Measurements from ENCODE around the gene AGBL1.

The AGBL1 gene

DNA sequence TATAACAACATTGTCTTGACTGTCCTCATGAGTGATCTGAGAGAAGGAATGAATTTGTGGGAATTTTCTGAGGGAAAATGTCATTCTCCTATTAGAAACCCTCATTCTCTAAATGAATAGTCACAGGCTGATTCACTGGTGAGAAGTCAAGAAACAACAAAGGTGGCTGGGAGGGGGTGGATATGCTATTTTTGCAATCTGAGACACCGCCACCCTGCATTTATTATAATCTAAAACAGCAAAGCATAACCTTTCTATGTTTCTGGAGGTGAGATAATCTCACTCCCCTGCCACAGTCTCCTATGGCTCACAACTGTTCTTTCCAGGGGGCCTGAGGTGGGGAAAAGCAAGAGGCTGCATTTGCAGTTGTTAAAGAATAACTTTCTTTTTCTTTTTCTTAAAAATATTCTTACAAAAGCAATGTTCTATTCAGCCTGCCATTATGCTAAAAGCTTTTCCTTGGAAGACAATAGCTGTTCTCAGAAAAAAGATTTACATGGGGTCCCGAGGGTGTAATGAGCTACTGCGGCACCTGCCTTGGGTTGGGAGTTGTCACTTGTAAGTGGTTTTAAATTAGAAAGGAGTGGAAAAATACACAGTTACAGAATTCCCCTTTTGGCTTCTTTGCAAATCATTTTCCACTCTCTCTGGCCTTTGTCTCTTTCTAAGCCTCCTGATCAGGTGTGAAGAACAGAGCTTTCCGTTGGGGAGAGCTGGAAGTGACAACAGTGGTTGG is 220.9 kb downstream of the AGBL1 start:
- no peaks in the 10 kb centered on the region for H3K4me1 ChIP-seq (ENCODE audit: control insufficient read depth in 1 of 2, insufficient read depth in 1 of 2, low read depth in 1 of 2, low read length in 1 of 2)
- TF ChIP-seq, protein P1, sequence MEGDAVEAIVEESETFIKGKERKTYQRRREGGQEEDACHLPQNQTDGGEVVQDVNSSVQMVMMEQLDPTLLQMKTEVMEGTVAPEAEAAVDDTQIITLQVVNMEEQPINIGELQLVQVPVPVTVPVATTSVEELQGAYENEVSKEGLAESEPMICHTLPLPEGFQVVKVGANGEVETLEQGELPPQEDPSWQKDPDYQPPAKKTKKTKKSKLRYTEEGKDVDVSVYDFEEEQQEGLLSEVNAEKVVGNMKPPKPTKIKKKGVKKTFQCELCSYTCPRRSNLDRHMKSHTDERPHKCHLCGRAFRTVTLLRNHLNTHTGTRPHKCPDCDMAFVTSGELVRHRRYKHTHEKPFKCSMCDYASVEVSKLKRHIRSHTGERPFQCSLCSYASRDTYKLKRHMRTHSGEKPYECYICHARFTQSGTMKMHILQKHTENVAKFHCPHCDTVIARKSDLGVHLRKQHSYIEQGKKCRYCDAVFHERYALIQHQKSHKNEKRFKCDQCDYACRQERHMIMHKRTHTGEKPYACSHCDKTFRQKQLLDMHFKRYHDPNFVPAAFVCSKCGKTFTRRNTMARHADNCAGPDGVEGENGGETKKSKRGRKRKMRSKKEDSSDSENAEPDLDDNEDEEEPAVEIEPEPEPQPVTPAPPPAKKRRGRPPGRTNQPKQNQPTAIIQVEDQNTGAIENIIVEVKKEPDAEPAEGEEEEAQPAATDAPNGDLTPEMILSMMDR (IDR thresholded peaks at IDR 0.05) = no peak
- H3K27ac ChIP-seq = no peak overlapping the region
- H3K36me3 ChIP-seq = no peaks in the 10 kb centered on the region
- H3K27me3 ChIP-seq = no peaks in the 10 kb centered on the region
- H3K4me3 ChIP-seq (ENCODE audit: low read depth in 1 of 2, low read length in 1 of 2) = no peak overlapping the region
- no peaks in the 10 kb centered on the region for H3K9me3 ChIP-seq

- H3K4me1 ChIP-seq (ENCODE audit: control insufficient read depth in 1 of 2, insufficient read depth in 1 of 2, low read depth in 1 of 2, low read length in 1 of 2) = no peaks in the 10 kb centered on the region
- no peaks in the 10 kb centered on the region for H3K27me3 ChIP-seq
- H3K9me3 ChIP-seq = no peaks in the 10 kb centered on the region
- no peaks in the 10 kb centered on the region for H3K36me3 ChIP-seq
- H3K27ac ChIP-seq = no peak overlapping the region
- TF ChIP-seq, protein P1 (IDR thresholded peaks at IDR 0.05) = no peak
- no peak overlapping the region for H3K4me3 ChIP-seq (ENCODE audit: low read depth in 1 of 2, low read length in 1 of 2)
Measured at GRCh38 chr15:86311568-86312280, 232.1 kb downstream of the AGBL1 start.

DNA sequence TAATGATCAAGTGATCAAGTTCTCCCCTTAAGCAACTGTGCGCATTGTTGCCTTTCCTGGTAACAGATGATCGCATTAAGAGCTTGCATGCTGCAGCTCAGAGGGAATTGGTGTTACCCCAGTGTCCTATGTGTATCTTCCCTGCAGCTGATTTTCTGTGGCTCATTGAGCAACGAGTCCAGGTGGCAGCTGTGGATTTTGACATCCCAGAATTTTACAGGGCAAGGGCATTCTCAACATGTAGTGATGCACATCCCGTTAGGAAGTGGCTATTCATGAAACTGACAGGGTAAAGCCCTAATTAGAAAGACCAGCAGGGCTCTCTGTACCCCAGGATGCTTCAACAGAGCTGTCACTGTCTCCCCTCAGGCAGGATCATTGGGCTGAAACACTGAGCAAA is 232.8 kb downstream of the AGBL1 start:
- TF ChIP-seq, protein P1 (IDR thresholded peaks at IDR 0.05) = no peak
- no peaks in the 10 kb centered on the region for H3K4me1 ChIP-seq (ENCODE audit: control insufficient read depth in 1 of 2, insufficient read depth in 1 of 2, low read depth in 1 of 2, low read length in 1 of 2)
- no peaks in the 10 kb centered on the region for H3K27me3 ChIP-seq
- no peaks in the 10 kb centered on the region for H3K36me3 ChIP-seq
- H3K9me3 ChIP-seq = no peaks in the 10 kb centered on the region
- no peak overlapping the region for H3K4me3 ChIP-seq (ENCODE audit: low read depth in 1 of 2, low read length in 1 of 2)
- H3K27ac ChIP-seq = no peak overlapping the region

GRCh38 chr15:86316216-86316615 is 236.5 kb downstream of the AGBL1 start:
- TF ChIP-seq, protein P1 (IDR thresholded peaks at IDR 0.05) = no peak
- no peak overlapping the region for H3K4me3 ChIP-seq (ENCODE audit: low read depth in 1 of 2, low read length in 1 of 2)
- H3K9me3 ChIP-seq = no peaks in the 10 kb centered on the region
- H3K36me3 ChIP-seq = no peaks in the 10 kb centered on the region
- H3K27ac ChIP-seq = no peak overlapping the region
- H3K4me1 ChIP-seq (ENCODE audit: control insufficient read depth in 1 of 2, insufficient read depth in 1 of 2, low read depth in 1 of 2, low read length in 1 of 2) = no peaks in the 10 kb centered on the region
- H3K27me3 ChIP-seq = no peaks in the 10 kb centered on the region

DNA sequence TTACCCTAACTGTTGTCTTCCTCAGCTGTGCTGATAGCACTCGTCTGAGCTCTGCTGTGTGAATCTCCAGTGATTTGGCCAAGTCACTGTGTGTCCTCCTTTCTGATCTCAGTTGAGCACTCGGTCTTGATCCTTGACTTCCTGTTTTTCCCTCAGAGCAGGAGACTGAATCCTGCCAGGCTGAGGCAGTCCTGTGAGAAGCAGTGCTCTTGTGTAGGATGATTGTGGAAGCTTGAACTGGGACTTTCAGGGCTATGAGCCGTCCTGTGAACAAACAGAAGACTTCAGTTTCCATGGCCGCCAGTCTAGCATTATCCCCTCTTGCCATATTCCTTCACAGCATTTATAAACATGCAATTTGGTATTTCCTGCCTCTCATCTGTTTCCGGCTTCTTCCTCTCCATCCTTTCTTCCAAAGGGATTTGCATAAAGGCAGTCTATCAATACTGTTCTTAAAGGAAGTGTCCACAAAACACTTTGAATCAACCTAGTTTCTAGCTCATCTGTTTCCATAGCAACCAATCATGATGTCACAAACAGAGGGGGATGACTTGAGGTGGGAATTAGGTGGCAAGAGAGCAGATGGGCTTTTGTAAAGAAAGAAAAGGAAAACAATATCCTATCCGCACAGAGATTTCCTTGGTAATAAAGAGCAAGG is 237.2 kb downstream of the AGBL1 start:
- no peak overlapping the region for H3K27ac ChIP-seq
- H3K4me3 ChIP-seq (ENCODE audit: low read depth in 1 of 2, low read length in 1 of 2) = no peak overlapping the region
- no peaks in the 10 kb centered on the region for H3K4me1 ChIP-seq (ENCODE audit: control insufficient read depth in 1 of 2, insufficient read depth in 1 of 2, low read depth in 1 of 2, low read length in 1 of 2)
- H3K27me3 ChIP-seq = no peaks in the 10 kb centered on the region
- TF ChIP-seq, protein P1 (IDR thresholded peaks at IDR 0.05) = no peak
- no peaks in the 10 kb centered on the region for H3K9me3 ChIP-seq
- H3K36me3 ChIP-seq = no peaks in the 10 kb centered on the region
